HepG2 (cell line): Measurements from ENCODE around the gene GRAMD2A. TPM values are rescaled to one million over a fixed set of nuclear protein-coding genes. Genes with fewer than 3 reads are reported as not detected.

Experiments
- ARID2 ChIP-seq: sonication (generic); formaldehyde crosslinking; IDR thresholded peaks from 2 replicates; pipeline ENCODE4 v1.8.1; 2022; ENCODE audit warnings: mild to moderate bottlenecking, missing genetic modification reagents, borderline replicate concordance
- ATF7 ChIP-seq, 2 experiments: fragments of 450-650 bp in 1 of 2; sonication (generic) in 1 of 2; formaldehyde crosslinking in 1 of 2; IDR thresholded peaks; 2 replicates each; pipeline versions ENCODE4 v1.4.0 to v1.6.1; 2016 to 2020; ENCODE audit warnings: antibody characterized with exemption in 1 of 2, mild to moderate bottlenecking in 1 of 2, missing genetic modification reagents in 1 of 2
- ATRX ChIP-seq: sonication (generic); formaldehyde crosslinking; IDR thresholded peaks from 2 replicates; pipeline ENCODE4 v1.4.0; 2020; ENCODE audit warnings: missing genetic modification reagents, borderline replicate concordance
- BRD4 ChIP-seq: sonication (generic); formaldehyde crosslinking; IDR thresholded peaks from 2 replicates; pipeline ENCODE4 v1.4.0; 2020; ENCODE audit warnings: missing genetic modification reagents
- CENPT ChIP-seq: sonication (generic); formaldehyde crosslinking; IDR thresholded peaks from 2 replicates; pipeline ENCODE4 v1.8.0; 2022; ENCODE audit warnings: low read depth, mild to moderate bottlenecking, moderate library complexity, missing genetic modification reagents
- CSRNP2 ChIP-seq: sonication (generic); formaldehyde crosslinking; conservative IDR thresholded peaks from 2 replicates; pipeline ENCODE4 v1.8.0; 2022; ENCODE audit warnings: low read depth, missing genetic modification reagents
- DPF2 ChIP-seq: sonication (generic); formaldehyde crosslinking; IDR thresholded peaks from 2 replicates; pipeline ENCODE4 v1.4.0; 2020; ENCODE audit warnings: mild to moderate bottlenecking, low read depth, missing genetic modification reagents, borderline replicate concordance
- DRAP1 ChIP-seq: IDR thresholded peaks from 2 replicates; pipeline ENCODE4 v1.6.1; 2016; ENCODE audit warnings: missing genetic modification reagents, missing compliant biosample characterization
- EEA1 ChIP-seq: sonication (generic); formaldehyde crosslinking; IDR thresholded peaks from 2 replicates; pipeline ENCODE4 v1.5.1; 2020; ENCODE audit warnings: mild to moderate bottlenecking, missing genetic modification reagents, borderline replicate concordance
- FUBP1 ChIP-seq: sonication (generic); formaldehyde crosslinking; IDR thresholded peaks from 2 replicates; pipeline ENCODE4 v1.5.1; 2020; ENCODE audit warnings: missing genetic modification reagents, mild to moderate bottlenecking, borderline replicate concordance
- HOXA3 ChIP-seq: sonication (generic); formaldehyde crosslinking; IDR thresholded peaks from 2 replicates; pipeline ENCODE4 v1.5.0; 2020; ENCODE audit warnings: missing genetic modification reagents
- ISX ChIP-seq: sonication (generic); formaldehyde crosslinking; conservative IDR thresholded peaks from 2 replicates; pipeline ENCODE4 v1.5.0; 2020; ENCODE audit warnings: missing genetic modification reagents
- PHF20 ChIP-seq: sonication (generic); formaldehyde crosslinking; IDR thresholded peaks from 2 replicates; pipeline ENCODE4 v1.5.0; 2020; ENCODE audit warnings: mild to moderate bottlenecking, missing genetic modification reagents
- SIX4 ChIP-seq: sonication (generic); formaldehyde crosslinking; IDR thresholded peaks from 2 replicates; pipeline ENCODE4 v1.4.0; 2020; ENCODE audit warnings: missing genetic modification reagents
- SMAD9 ChIP-seq: sonication (generic); formaldehyde crosslinking; IDR thresholded peaks from 2 replicates; pipeline ENCODE4 v1.5.1; 2020; ENCODE audit warnings: mild to moderate bottlenecking, missing genetic modification reagents
- SP4 ChIP-seq: sonication (generic); formaldehyde crosslinking; IDR thresholded peaks from 2 replicates; pipeline ENCODE4 v1.8.1; 2023; ENCODE audit warnings: mild to moderate bottlenecking, missing genetic modification reagents
- YEATS2 ChIP-seq: sonication (generic); formaldehyde crosslinking; IDR thresholded peaks from 2 replicates; pipeline ENCODE4 v1.4.0; 2020; ENCODE audit warnings: missing genetic modification reagents, borderline replicate concordance
- ZFX ChIP-seq: sonication (generic); formaldehyde crosslinking; IDR thresholded peaks from 2 replicates; pipeline ENCODE4 v1.4.0; 2020; ENCODE audit warnings: mild to moderate bottlenecking, low read depth, missing genetic modification reagents, moderate library complexity
- ZKSCAN1 ChIP-seq: fragments of 150-350 bp; IDR thresholded peaks from 2 replicates; pipeline ENCODE4 v1.6.1; 2014; ENCODE audit warnings: low read length
- ZNF280B ChIP-seq: sonication (generic); formaldehyde crosslinking; IDR thresholded peaks from 2 replicates; pipeline ENCODE4 v1.5.0; 2020; ENCODE audit warnings: missing genetic modification reagents, mild to moderate bottlenecking, borderline replicate concordance
- ZNF350 ChIP-seq: sonication (generic); formaldehyde crosslinking; IDR thresholded peaks from 2 replicates; pipeline ENCODE4 v1.4.0; 2020; ENCODE audit warnings: mild to moderate bottlenecking, low read depth, missing genetic modification reagents, borderline replicate concordance
- ZNF460 ChIP-seq: sonication (generic); formaldehyde crosslinking; IDR thresholded peaks from 2 replicates; pipeline ENCODE4 v1.5.1; 2020; ENCODE audit warnings: missing genetic modification reagents, mild to moderate bottlenecking, borderline replicate concordance
- ZNF546 ChIP-seq: sonication (generic); formaldehyde crosslinking; conservative IDR thresholded peaks from 2 replicates; pipeline ENCODE4 v1.8.1; 2023; ENCODE audit warnings: mild to moderate bottlenecking, missing genetic modification reagents
- ZNF614 ChIP-seq: IDR thresholded peaks from 2 replicates; pipeline ENCODE4 v1.6.1; 2018; ENCODE audit warnings: missing biosample characterization, missing genetic modification reagents, inconsistent platforms, borderline replicate concordance
- ZNF781 ChIP-seq: sonication (generic); formaldehyde crosslinking; IDR thresholded peaks from 2 replicates; pipeline ENCODE4 v1.5.1; 2020; ENCODE audit warnings: borderline replicate concordance, mild to moderate bottlenecking, missing genetic modification reagents; ENCODE audit errors: not compliant biosample characterization
- ZNF792 ChIP-seq: IDR thresholded peaks from 2 replicates; pipeline ENCODE4 v1.6.1; 2016
- polyA plus RNA-seq, 8 experiments: library from polyadenylated mRNA; depleted of rRNA in 3 of 8; stranded (reverse) in 7 of 8; unstranded in 1 of 8; fragments of >200 nt; fragmentation: Illumina TruSeq in 4 of 8; extraction: Trizol in 4 of 8; gene quantifications; 2 replicates each; pipeline versions ENCODE4 v1.2.1 to v1.2.3, GENCODE V29; 2011 to 2016; ENCODE audit warnings: low read depth in 4 of 8, missing spikeins in 1 of 8, mixed read lengths in 1 of 8; ENCODE audit not compliant: insufficient read depth in 1 of 8
- total RNA-seq, 5 experiments: library from RNA; depleted of rRNA; stranded (reverse); fragments of >200 nt; fragmentation: Illumina TruSeq; extraction: Trizol; gene quantifications; 2 replicates each; pipeline ENCODE4 v1.2.3, GENCODE V29; 2016; ENCODE audit warnings: low read depth in 1 of 5

GRAMD2A gene
- total and polyA plus RNA-seq, 2 of the 13 experiments (the other 11 are each of a cell fraction or from before 2014, with no cell fraction given): 0.04 TPM; not detected in 1

GRCh38 chr15:72199721-72200212 is 2.2 kb upstream of the GRAMD2A start (continued):
- TF ChIP-seq FUBP1 (CRISPR knock-in tag) (no peak), BRD4 (no peak), ARID2 (CRISPR knock-in tag) (no peak), ZNF460 (CRISPR knock-in tag) (no peak), SMAD9 (CRISPR knock-in tag) (no peak), ZKSCAN1 (no peak), ZNF546 (CRISPR knock-in tag) (no peak), ZNF781 (no peak), ZNF792 (no peak), DRAP1 (CRISPR knock-in tag) (no peak), PHF20 (CRISPR knock-in tag) (no peak), ISX (CRISPR knock-in tag) (no peak), SP4 (CRISPR knock-in tag) (no peak), CSRNP2 (CRISPR knock-in tag) (no peak), SIX4 (CRISPR knock-in tag) (no peak), ATRX (no peak), ZNF614 (CRISPR knock-in tag) (no peak), ATF7 (IDR thresholded peaks at IDR 0.05) (no peak), ATF7 (CRISPR knock-in tag; IDR thresholded peaks at IDR 0.05) (no peak), ZNF350 (CRISPR knock-in tag) (0 out of 2 replicates have a peak, but pooled peaks have one; percentile 21), CENPT (CRISPR knock-in tag) (no peak), YEATS2 (CRISPR knock-in tag) (no peak), HOXA3 (CRISPR knock-in tag) (peak; percentile 18; the same call in 1 of the 2 replicates), ZNF280B (CRISPR knock-in tag) (no peak), DPF2 (CRISPR knock-in tag) (0 out of 2 replicates have a peak, but pooled peaks have one; percentile 22), EEA1 (CRISPR knock-in tag) (no peak), ZFX (peak; percentile 61)
